H1 (cell line): Measurements from ENCODE around the gene RANBP9. TPM values are rescaled to one million over a fixed set of nuclear protein-coding genes. Genes with fewer than 3 reads are reported as not detected.

ENCODE experiments used
- CTCF ChIA-PET: fragments of 300-600 bp; sonication (Branson Sonifier 250); formaldehyde crosslinking; loops from one replicate; lab custom pipeline; 2021; ENCODE audit not compliant: partially characterized antibody; lab: Charles Lee
- POLR2A ChIA-PET: fragments of 300-600 bp; sonication (Branson Sonifier 250); formaldehyde crosslinking; loops from one replicate; lab custom pipeline; 2021; ENCODE audit warnings: inconsistent platforms; ENCODE audit not compliant: partially characterized antibody; lab: Charles Lee
- DNase-seq, 2 experiments: peaks; one replicate each; pipeline versions ENCODE4 v3.0.0 to v3.0.0-alpha.2; 2010 to 2022; ENCODE audit warnings: low spot score in 2 of 2, low read depth in 1 of 2, mixed read lengths in 1 of 2
- FAIRE-seq: peaks from 2 replicates; lab custom pipeline; 2011; peaks lifted over from hg19 to GRCh38; lab: Jason Lieb, UNC
- H2AFZ ChIP-seq: 2 replicates; pipeline ENCODE4 v1.8.1; 2012; ENCODE audit warnings: low read length, inconsistent platforms
- H2AK5ac ChIP-seq: 2 replicates; pipeline ENCODE4 v1.6.1; 2013; ENCODE audit warnings: low read depth, low read length
- H2BK120ac ChIP-seq: replicated peaks from 2 replicates; pipeline ENCODE3; 2013; ENCODE audit warnings: low read depth, low read length, inconsistent platforms
- H2BK12ac ChIP-seq: 2 replicates; pipeline ENCODE4 v1.6.1; 2013; ENCODE audit warnings: low read depth, low read length
- H2BK15ac ChIP-seq: 2 replicates; pipeline ENCODE4 v1.6.1; 2013; ENCODE audit warnings: low read length
- H2BK20ac ChIP-seq: 2 replicates; pipeline ENCODE4 v1.6.1; 2013; ENCODE audit warnings: low read length
- H2BK5ac ChIP-seq: 2 replicates; pipeline ENCODE4 v1.6.1; 2013; ENCODE audit warnings: low read depth, low read length
- H3K14ac ChIP-seq: 2 replicates; pipeline ENCODE4 v1.6.1; 2013; ENCODE audit warnings: inconsistent platforms; ENCODE audit not compliant: insufficient read length
- H3K18ac ChIP-seq: 2 replicates; pipeline ENCODE4 v1.6.1; 2013; ENCODE audit warnings: low read length; ENCODE audit errors: extremely low read depth
- H3K23ac ChIP-seq: 2 replicates; pipeline ENCODE4 v1.6.1; 2013; ENCODE audit warnings: inconsistent platforms; ENCODE audit not compliant: insufficient read length
- H3K23me2 ChIP-seq: 2 replicates; pipeline ENCODE4 v1.6.1; 2013; ENCODE audit warnings: low read depth, low read length
- H3K27ac ChIP-seq: 2 replicates; pipeline ENCODE4 v1.6.1; 2011; ENCODE audit warnings: low read depth, low read length, inconsistent platforms
- H3K27me3 ChIP-seq, 4 experiments: replicated peaks in 1 of 4; 1 replicate in 1 of 4; 2 replicates in 3 of 4; pipeline versions ENCODE4 v1.6.1 to v1.8.1; 2011 to 2013; ENCODE audit warnings: low read length in 3 of 4, mild to moderate bottlenecking in 3 of 4, inconsistent platforms in 2 of 4, mixed read lengths in 2 of 4, moderate library complexity in 1 of 4; ENCODE audit not compliant: control insufficient read depth in 3 of 4, insufficient read depth in 3 of 4; ENCODE audit errors: extremely low read depth in 1 of 4
- H3K36me3 ChIP-seq, 4 experiments: 2 replicates each; pipeline versions ENCODE4 v1.6.1 to v1.8.1; 2011 to 2013; ENCODE audit warnings: mild to moderate bottlenecking in 4 of 4, low read length in 3 of 4, moderate library complexity in 2 of 4, control low read depth in 1 of 4, inconsistent platforms in 1 of 4; ENCODE audit not compliant: insufficient read depth in 4 of 4, control insufficient read depth in 2 of 4
- H3K4ac ChIP-seq: replicated peaks from 2 replicates; pipeline ENCODE3; 2013; ENCODE audit warnings: low read length, low read depth, mixed read lengths, inconsistent platforms; ENCODE audit not compliant: insufficient read length
- H3K4me1 ChIP-seq, 4 experiments: replicated peaks in 1 of 4; 1 replicate in 1 of 4; 2 replicates in 3 of 4; pipeline versions ENCODE4 v1.6.1 to v1.8.1; 2011 to 2013; ENCODE audit warnings: low read length in 3 of 4, inconsistent platforms in 2 of 4, mixed read lengths in 1 of 4; ENCODE audit not compliant: insufficient read depth in 4 of 4, control insufficient read depth in 3 of 4
- H3K4me2 ChIP-seq, 2 experiments: 2 replicates each; pipeline versions ENCODE4 v1.6.1 to v1.8.1; 2011 to 2013; ENCODE audit warnings: low read depth in 2 of 2, low read length in 2 of 2, control low read depth in 1 of 2, inconsistent platforms in 1 of 2, mild to moderate bottlenecking in 1 of 2; ENCODE audit not compliant: insufficient read depth in 1 of 2
- H3K4me3 ChIP-seq, 4 experiments: fragments of 200-600, 300-600 bp in 1 of 4; sonication (generic), shearing (Covaris generic), sonication (Bioruptor Twin) in 1 of 4; 2 replicates each; pipeline versions ENCODE4 v1.5.1 to v1.8.1; 2011 to 2016; ENCODE audit warnings: low read length in 4 of 4, low read depth in 3 of 4, control low read depth in 2 of 4, inconsistent platforms in 2 of 4, mild to moderate bottlenecking in 2 of 4, mixed read lengths in 1 of 4, moderate library complexity in 1 of 4; ENCODE audit not compliant: insufficient read depth in 2 of 4; ENCODE audit errors: extremely low read depth in 1 of 4
- H3K56ac ChIP-seq: replicated peaks from 2 replicates; pipeline ENCODE3; 2013; ENCODE audit warnings: low read depth, mild to moderate bottlenecking, mixed read lengths, low read length, inconsistent platforms; ENCODE audit not compliant: insufficient read length
- H3K79me1 ChIP-seq: 2 replicates; pipeline ENCODE4 v1.6.1; 2013; ENCODE audit warnings: low read depth, low read length, control low read depth
- H3K79me2 ChIP-seq, 2 experiments: 2 replicates each; pipeline versions ENCODE4 v1.6.1 to v1.8.1; 2012 to 2013; ENCODE audit warnings: low read length in 2 of 2, mild to moderate bottlenecking in 2 of 2, inconsistent platforms in 1 of 2; ENCODE audit not compliant: insufficient read depth in 2 of 2, control insufficient read depth in 1 of 2
- H3K9ac ChIP-seq, 4 experiments: replicated peaks in 1 of 4; 1 replicate in 1 of 4; 2 replicates in 3 of 4; pipeline versions ENCODE4 v1.6.1 to v1.8.1; 2011 to 2013; ENCODE audit warnings: low read depth in 3 of 4, low read length in 3 of 4, control low read depth in 2 of 4, mild to moderate bottlenecking in 2 of 4, moderate library complexity in 2 of 4, inconsistent platforms in 1 of 4; ENCODE audit errors: extremely low read depth in 1 of 4
- H3K9me3 ChIP-seq, 2 experiments: 2 replicates each; pipeline versions ENCODE4 v1.6.1 to v1.8.1; 2012 to 2013; ENCODE audit warnings: mild to moderate bottlenecking in 2 of 2, moderate library complexity in 2 of 2, control low read depth in 1 of 2, inconsistent platforms in 1 of 2, low read depth in 1 of 2, low read length in 1 of 2, mixed read lengths in 1 of 2; ENCODE audit not compliant: insufficient read depth in 2 of 2
- H4K20me1 ChIP-seq, 2 experiments: replicated peaks in 1 of 2; 2 replicates each; pipeline versions ENCODE3 to v1.8.1; 2011 to 2013; ENCODE audit warnings: inconsistent platforms in 2 of 2, low read length in 2 of 2, mild to moderate bottlenecking in 1 of 2; ENCODE audit not compliant: insufficient read depth in 2 of 2, control insufficient read depth in 1 of 2
- H4K5ac ChIP-seq: 2 replicates; pipeline ENCODE4 v1.6.1; 2013; ENCODE audit warnings: low read length, low read depth, mixed read lengths, inconsistent platforms; ENCODE audit not compliant: insufficient read length
- H4K8ac ChIP-seq: 2 replicates; pipeline ENCODE4 v1.8.0; 2013; ENCODE audit warnings: mild to moderate bottlenecking, moderate library complexity, low read length, inconsistent platforms; ENCODE audit not compliant: insufficient read depth; ENCODE audit errors: extremely low read depth
- H4K91ac ChIP-seq: replicated peaks from 2 replicates; pipeline ENCODE3; 2013; ENCODE audit warnings: low read length, mixed read lengths, inconsistent platforms; ENCODE audit not compliant: insufficient read length
- ATF2 ChIP-seq: IDR thresholded peaks from 2 replicates; pipeline ENCODE4 v1.6.1; 2012; ENCODE audit warnings: low read length, inconsistent platforms
- ATF3 ChIP-seq: IDR thresholded peaks from 2 replicates; pipeline ENCODE4 v1.6.1; 2011; ENCODE audit warnings: low read depth, mild to moderate bottlenecking, low read length; ENCODE audit not compliant: insufficient read depth
- CEBPB ChIP-seq: IDR thresholded peaks from 2 replicates; pipeline ENCODE4 v1.6.1; 2012; ENCODE audit warnings: low read depth, low read length
- EGR1 ChIP-seq: IDR thresholded peaks from 2 replicates; pipeline ENCODE4 v1.6.1; 2011; ENCODE audit warnings: low read depth, low read length, borderline replicate concordance
- FOSL1 ChIP-seq: IDR thresholded peaks from 2 replicates; pipeline ENCODE4 v1.6.1; 2011; ENCODE audit warnings: mild to moderate bottlenecking, low read depth, low read length, moderate library complexity; ENCODE audit not compliant: insufficient read depth
- PHF8 ChIP-seq: fragments of 200-600 bp; sonication (generic); conservative IDR thresholded peaks from 2 replicates; pipeline ENCODE4 v1.7.1; 2012; ENCODE audit warnings: low read depth, mild to moderate bottlenecking, inconsistent platforms, low read length, moderate library complexity
- SAP30 ChIP-seq: fragments of 300-600 bp; sonication (generic); IDR thresholded peaks from 2 replicates; pipeline ENCODE4 v1.7.1; 2012; ENCODE audit warnings: low read length, moderate library complexity, mild to moderate bottlenecking, inconsistent platforms; ENCODE audit not compliant: insufficient read depth, insufficient replicate concordance
- SIN3A ChIP-seq, 2 experiments: IDR thresholded peaks in 1 of 2; conservative IDR thresholded peaks in 1 of 2; 2 replicates each; pipeline ENCODE4 v1.6.1; 2011 to 2012; ENCODE audit warnings: low read length in 2 of 2, improper control_type of control experiment in 1 of 2, low read depth in 1 of 2, mild to moderate bottlenecking in 1 of 2
- WGBS, 2 experiments: shearing (Covaris generic) in 1 of 2; methylation state at CpG; one replicate each; pipeline versions ENCODE4 v1.1.6 to v1.1.7; 2013 to 2015; ENCODE audit warnings: low lambda C conversion rate in 2 of 2, mixed read lengths in 2 of 2, inconsistent platforms in 1 of 2, low coverage in 1 of 2, missing lambda C conversion rate in 1 of 2; ENCODE audit not compliant: insufficient replicate concordance in 2 of 2, insufficient coverage in 1 of 2, insufficient read length in 1 of 2; ENCODE audit errors: extremely low coverage in 1 of 2, missing lambda C conversion rate in 1 of 2; 5-methylcytosine and 5-hydroxymethylcytosine counted together
- polyA plus RNA-seq, 7 experiments: library from polyadenylated mRNA; depleted of rRNA in 3 of 7; stranded (reverse) in 5 of 7; unstranded in 2 of 7; fragments of >200 nt in 5 of 7; fragments of 200-250 nt in 2 of 7; gene quantifications; 1 replicate in 5 of 7; 2 replicates in 1 of 7; 4 replicates in 1 of 7; pipeline versions ENCODE4 v1.2.1 to v1.2.3, GENCODE V29; 2011 to 2013; ENCODE audit warnings: missing spikeins in 2 of 7, mixed read lengths in 2 of 7
- total RNA-seq: library from RNA; stranded (reverse); fragmentation: NEBNext Ultra II Directional; extraction: Animal tissue kit (Norgen Biotek cat#: 25700); gene quantifications from 2 replicates; pipeline ENCODE4 v1.2.1, GENCODE V29; 2021

Gene RANBP9
- total and polyA plus RNA-seq, 2 of the 8 experiments (the other 6 are each of a cell fraction or from before 2014, with no cell fraction given), result 13.0 to 36.7 TPM

GRCh38 chr6:13760307-13761304 is 49.0 kb upstream of the RANBP9 start:
- CTCF ChIA-PET, result interaction anchor here (2.4 kb wide), 1 partner anchor 9 kb away, joined by 7 read pairs; no protein-coding TSS in a partner anchor
- Histone ChIP-seq H2AFZ (no peak overlapping the region), H3K9ac (no peak overlapping the region), H4K8ac (no peak overlapping the region), H2BK120ac (no peak overlapping the region), H2BK20ac (no peak overlapping the region), H3K27ac (no peak overlapping the region), H2AK5ac (no peak overlapping the region), H3K18ac (no peak overlapping the region), H4K91ac (no peak overlapping the region), H3K79me1 (no peaks in the 10 kb centered on the region), H3K4me1 (peaks cover 0 to 2% (median 0%) of the 10 kb centered on the region in 4 experiments; a peak in 1 of 7 replicates), H3K14ac (no peak overlapping the region), H3K4ac (no peak overlapping the region), H2BK15ac (no peak overlapping the region), H3K27me3 (no peaks in the 10 kb centered on the region), H3K79me2 (no peaks in the 10 kb centered on the region), H3K23me2 (no peaks in the 10 kb centered on the region), H3K4me3 (no peak overlapping the region), H3K36me3 (no peaks in the 10 kb centered on the region), H3K23ac (no peak overlapping the region), H3K4me2 (no peak overlapping the region), H3K56ac (no peak overlapping the region), H2BK12ac (no peak overlapping the region), H3K9me3 (no peaks in the 10 kb centered on the region), H4K20me1 (no peaks in the 10 kb centered on the region), H4K5ac (no peak overlapping the region), H2BK5ac (no peak overlapping the region)
- DNase-seq (no peak), FAIRE-seq (no peak)
- 77% methylated on average over 11 of the region's 11 CpGs; no CpG with 5 or more reads in 1 of the 2 experiments for WGBS, 2 experiments
- POLR2A ChIA-PET, result no interaction called here
- TF ChIP-seq ATF3, result no peak
- no peak for TF ChIP-seq SAP30
- no peak for TF ChIP-seq SIN3A (conservative IDR thresholded peaks at IDR 0.05 in 1 of 2, IDR thresholded peaks at IDR 0.05 in 1 of 2; ENCODE audit: low read depth in 1 of 2, low read length in 2 of 2)
- no peak for TF ChIP-seq EGR1
- TF ChIP-seq FOSL1, result no peak
- no peak for TF ChIP-seq PHF8
- no peak for TF ChIP-seq ATF2
- TF ChIP-seq CEBPB, result no peak
